ENCODE results near the gene XRN1. TPM values are rescaled to one million over a fixed set of nuclear protein-coding genes. Genes with fewer than 3 reads are reported as not detected.
"Not testable (repeated sequence)": the region's sequence is repeated elsewhere in the genome, so short reads cannot be mapped to it uniquely, and the experiment has no call there.

XRN1 gene
- total and polyA plus RNA-seq, 12 donors = 2.1 to 33.4 (median 20.6) TPM

GRCh38 chr3:142444343-142444742 lies 3.5 kb downstream of the XRN1 start:
- Histone ChIP-seq H3K27me3 (no peaks in the 10 kb centered on the region), H3K4me1 (peaks cover 0 to 56% (median 32%) of the 10 kb centered on the region in 9 donors), H3K36me3 (no peaks in the 10 kb centered on the region), H3K9me3 (no peaks in the 10 kb centered on the region), H3K4me3 (no peak overlapping the region), H3K27ac (no peak overlapping the region)
- 98 to 99% methylated on average over 11 of the region's 11 CpGs for WGBS, 2 donors
- intact Hi-C loops (cut with DNase I) = no loop called here
- no peak for DNase-seq
- no peak for TF ChIP-seq CTCF (IDR thresholded peaks at IDR 0.05)
- no peak for ATAC-seq

- H3K27ac ChIP-seq; H3K36me3 ChIP-seq; H3K4me3 ChIP-seq; H3K9me3 ChIP-seq; ATAC-seq; H3K27me3 ChIP-seq; DNase-seq; intact Hi-C loops (cut with DNase I): not testable (repeated sequence)
- H3K4me1 ChIP-seq = peaks cover 0 to 49% (median 29%) of the 10 kb centered on the region in 9 donors
- 96 to 98% methylated on average over 12 of the region's 12 CpGs for WGBS, 2 donors
Observed at GRCh38 chr3:142443060-142443459, 4.8 kb downstream of the XRN1 start.

- H3K4me1 ChIP-seq = peaks cover 0 to 25% (median 6%) of the 10 kb centered on the region in 9 donors
- 91% methylated on average over 15 of the region's 15 CpGs for WGBS, 2 donors
- H3K27ac ChIP-seq; H3K9me3 ChIP-seq; H3K27me3 ChIP-seq; intact Hi-C loops (cut with DNase I); H3K4me3 ChIP-seq; DNase-seq; ATAC-seq: not testable (repeated sequence)
- H3K36me3 ChIP-seq = peaks cover 0 to 12% (median 0%) of the 10 kb centered on the region in 9 donors
Observed at GRCh38 chr3:142439499-142440220, 8.2 kb downstream of the XRN1 start.

- DNase-seq; H3K4me3 ChIP-seq; H3K27ac ChIP-seq; H3K9me3 ChIP-seq; H3K27me3 ChIP-seq; ATAC-seq; intact Hi-C loops (cut with DNase I): not testable (repeated sequence)
- 96 to 97% methylated on average over 11 of the region's 11 CpGs for WGBS, 2 donors
- peaks cover 0 to 23% (median 9%) of the 10 kb centered on the region in 9 donors for H3K4me1 ChIP-seq
- peaks cover 0 to 20% (median 0%) of the 10 kb centered on the region in 9 donors for H3K36me3 ChIP-seq
Observed at GRCh38 chr3:142438096-142438495, 9.7 kb downstream of the XRN1 start.

GRCh38 chr3:142436951-142437585 lies 10.8 kb downstream of the XRN1 start:
- no peaks in the 10 kb centered on the region for H3K9me3 ChIP-seq
- intact Hi-C loops (cut with DNase I) = no loop called here
- no peak overlapping the region for H3K4me3 ChIP-seq
- peaks cover 0 to 30% (median 4%) of the 10 kb centered on the region in 9 donors for H3K36me3 ChIP-seq
- DNase-seq (no peak), ATAC-seq (no peak)
- TF ChIP-seq CTCF (IDR thresholded peaks at IDR 0.05) = no peak
- no peaks in the 10 kb centered on the region for H3K27me3 ChIP-seq
- peaks cover 0 to 24% (median 13%) of the 10 kb centered on the region in 9 donors for H3K4me1 ChIP-seq
- H3K27ac ChIP-seq = peak overlapping the region in 1 of 10 donors; percentile 10

- H3K36me3 ChIP-seq = peaks cover 0 to 51% (median 18%) of the 10 kb centered on the region in 9 donors
- H3K27ac ChIP-seq = peak overlapping the region in 1 of 10 donors; percentile 8
- 54 to 65% methylated on average over 4 of the region's 4 CpGs for WGBS, 2 donors
- ATAC-seq = no peak
- no peaks in the 10 kb centered on the region for H3K27me3 ChIP-seq
- no peaks in the 10 kb centered on the region for H3K9me3 ChIP-seq
- DNase-seq = no peak
- H3K4me3 ChIP-seq = no peak overlapping the region
- TF ChIP-seq CTCF (IDR thresholded peaks at IDR 0.05) = no peak
- peaks cover 0 to 19% (median 11%) of the 10 kb centered on the region in 9 donors for H3K4me1 ChIP-seq
- intact Hi-C loops (cut with DNase I) = no loop called here
Observed at GRCh38 chr3:142434503-142434902, 13.3 kb downstream of the XRN1 start.
